WTC11 (cell line): Measurements from ENCODE around the gene HPSE2. TPM values are rescaled to one million over a fixed set of nuclear protein-coding genes. Genes with fewer than 3 reads are reported as not detected.

ENCODE experiments used
- ATAC-seq: fragments of 200-7000 bp; cut with Tn5 transposase; 2 replicates; pipeline ENCODE4 v1.10.0; 2021; ENCODE audit warnings: mild to moderate bottlenecking, moderate library complexity
- CTCF ChIA-PET: fragments of 300-600 bp; sonication (Branson Sonifier 250); formaldehyde crosslinking; loops from one replicate; lab custom pipeline; 2021; ENCODE audit warnings: antibody characterized with exemption; lab: Charles Lee
- POLR2A ChIA-PET: fragments of 350-600 bp; sonication (Branson Sonifier 250); formaldehyde crosslinking; loops from one replicate; lab custom pipeline; 2021; ENCODE audit warnings: antibody characterized with exemption; lab: Charles Lee
- DNase-seq: peaks from one replicate; pipeline ENCODE4 v3.0.0; 2021; ENCODE audit warnings: low spot score
- H3K27ac Mint-ChIP-seq: 2 replicates; pipeline ENCODE4 v1.8.0; 2021; ENCODE audit warnings: mixed read lengths
- H3K27me3 Mint-ChIP-seq: 2 replicates; pipeline ENCODE4 v1.8.0; 2021; ENCODE audit warnings: low read depth, mild to moderate bottlenecking, moderate library complexity, mixed read lengths
- H3K36me3 Mint-ChIP-seq: 2 replicates; pipeline ENCODE4 v1.8.0; 2021; ENCODE audit warnings: mixed read lengths
- H3K4me1 Mint-ChIP-seq: 2 replicates; pipeline ENCODE4 v1.8.0; 2022; ENCODE audit warnings: mixed read lengths
- H3K4me3 Mint-ChIP-seq: 2 replicates; pipeline ENCODE4 v1.8.0; 2021; ENCODE audit warnings: mild to moderate bottlenecking, moderate library complexity, mixed read lengths
- H3K9me3 Mint-ChIP-seq: 2 replicates; pipeline ENCODE4 v1.8.0; 2021; ENCODE audit warnings: mixed read lengths
- CREB1 ChIP-seq: sonication (generic); formaldehyde crosslinking; IDR thresholded peaks from 2 replicates; pipeline ENCODE4 v1.8.0; 2023; ENCODE audit warnings: mild to moderate bottlenecking, missing genetic modification reagents
- ETV6 ChIP-seq: sonication (generic); formaldehyde crosslinking; IDR thresholded peaks from 2 replicates; pipeline ENCODE4 v1.8.1; 2022; ENCODE audit warnings: mild to moderate bottlenecking, missing genetic modification reagents
- GTF2I ChIP-seq: fragments of 250-450 bp; sonication (Bioruptor Pico); conservative IDR thresholded peaks from 2 replicates; pipeline ENCODE4 v1.4.0; 2021; ENCODE audit warnings: mild to moderate bottlenecking
- MXD4 ChIP-seq: fragments of 250-450 bp; sonication (Bioruptor Pico); IDR thresholded peaks from 2 replicates; pipeline ENCODE4 v1.8.0; 2021; ENCODE audit warnings: mild to moderate bottlenecking, moderate library complexity, borderline replicate concordance
- SMAD4 ChIP-seq: sonication (generic); formaldehyde crosslinking; IDR thresholded peaks from 2 replicates; pipeline ENCODE4 v1.8.0; 2022; ENCODE audit warnings: mild to moderate bottlenecking, missing genetic modification reagents
- SOX15 ChIP-seq: fragments of 250-450 bp; sonication (Bioruptor Pico); IDR thresholded peaks from 2 replicates; pipeline ENCODE4 v1.9.0; 2021; ENCODE audit warnings: mild to moderate bottlenecking
- ZNF317 ChIP-seq: sonication (generic); formaldehyde crosslinking; IDR thresholded peaks from 2 replicates; pipeline ENCODE4 v1.8.1; 2023; ENCODE audit warnings: low read depth, mild to moderate bottlenecking, moderate library complexity, missing genetic modification reagents, borderline replicate concordance
- total RNA-seq: library from RNA; stranded (reverse); gene quantifications from 3 replicates; pipeline ENCODE4 v1.2.3, GENCODE V29; 2021
- TF ChIP-seq, protein P1 (sequence below): fragments of 250-450 bp; sonication (Bioruptor Pico); IDR thresholded peaks from 2 replicates; pipeline ENCODE4 v1.9.0; 2021; ENCODE audit warnings: mild to moderate bottlenecking
- TF ChIP-seq, protein P2 (sequence below): sonication (generic); formaldehyde crosslinking; IDR thresholded peaks from 2 replicates; pipeline ENCODE4 v1.8.1; 2023; ENCODE audit warnings: mild to moderate bottlenecking, moderate library complexity, missing genetic modification reagents
- TF ChIP-seq, protein P3 (sequence below): sonication (generic); formaldehyde crosslinking; conservative IDR thresholded peaks from 2 replicates; pipeline ENCODE4 v1.8.1; 2023; ENCODE audit warnings: mild to moderate bottlenecking, low read depth, missing genetic modification reagents, moderate library complexity
- TF ChIP-seq, protein P4 (sequence below): sonication (generic); formaldehyde crosslinking; IDR thresholded peaks from 2 replicates; pipeline ENCODE4 v1.8.1; 2023; ENCODE audit warnings: mild to moderate bottlenecking, missing genetic modification reagents, moderate library complexity
- TF ChIP-seq, protein P5 (sequence below): fragments of 200-600 bp; IDR thresholded peaks from 2 replicates; pipeline ENCODE4 v1.8.0; 2022; ENCODE audit warnings: antibody characterized with exemption
- TF ChIP-seq, protein P6 (sequence below): sonication (generic); formaldehyde crosslinking; IDR thresholded peaks from 2 replicates; pipeline ENCODE4 v1.8.0; 2023; ENCODE audit warnings: missing genetic modification reagents
- TF ChIP-seq, protein P7 (sequence below): sonication (generic); formaldehyde crosslinking; IDR thresholded peaks from 2 replicates; pipeline ENCODE4 v1.8.1; 2022; ENCODE audit warnings: mild to moderate bottlenecking, missing genetic modification reagents, moderate library complexity, borderline replicate concordance
- TF ChIP-seq, protein P8 (sequence below): sonication (generic); formaldehyde crosslinking; IDR thresholded peaks from 2 replicates; pipeline ENCODE4 v1.8.0; 2023; ENCODE audit warnings: missing genetic modification reagents, mild to moderate bottlenecking, borderline replicate concordance
- TF ChIP-seq, protein P9 (sequence below): sonication (generic); formaldehyde crosslinking; IDR thresholded peaks from 2 replicates; pipeline ENCODE4 v1.8.1; 2022; ENCODE audit warnings: low read depth, mild to moderate bottlenecking, moderate library complexity, missing genetic modification reagents, borderline replicate concordance

The HPSE2 gene
- total RNA-seq, 1 experiment from 2014 or later = 0.66 TPM

DNA sequence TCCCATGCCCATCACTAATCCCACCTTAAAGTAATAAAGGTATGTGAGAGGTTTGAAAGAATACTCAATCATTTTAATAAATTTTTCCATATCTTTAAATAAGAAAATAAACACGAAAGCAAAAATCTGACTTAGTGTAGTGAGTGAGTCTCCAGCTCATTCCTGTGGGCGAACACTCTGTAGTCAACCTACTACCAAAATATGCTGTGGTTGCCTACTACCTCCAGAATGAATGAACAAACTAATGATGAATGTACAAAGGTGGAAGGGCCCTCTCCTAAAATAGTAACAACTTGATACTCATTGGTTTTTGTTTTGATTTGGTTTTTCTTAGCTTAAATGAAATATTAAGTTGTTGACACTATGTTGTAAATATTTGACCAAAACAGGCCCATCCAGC is 593.4 kb downstream of the HPSE2 start:
- ChIA-PET CTCF (no interaction called here), POLR2A (no interaction called here)

DNA sequence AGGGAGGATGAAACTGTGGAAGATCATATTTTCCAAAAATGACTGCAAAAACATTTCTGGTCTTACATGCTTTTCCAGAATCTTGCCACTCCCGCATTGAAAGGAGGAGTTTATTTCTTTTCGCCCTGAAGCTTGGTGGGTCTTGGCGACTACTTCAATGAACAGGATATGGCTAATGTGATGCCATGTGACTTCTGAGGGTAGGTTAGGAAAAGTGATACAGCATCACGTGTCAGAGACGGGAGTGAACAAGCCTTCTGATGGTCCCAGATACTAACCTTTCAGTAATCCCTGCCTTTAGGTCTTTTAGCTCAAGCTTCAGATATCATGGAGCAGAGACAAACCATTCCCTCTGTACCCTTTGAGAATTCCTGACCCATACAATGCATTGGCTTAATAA is 596.7 kb downstream of the HPSE2 start:
- no peak for ATAC-seq
- no peak for DNase-seq
- ChIA-PET CTCF (no interaction called here), POLR2A (no interaction called here)
- Mint-ChIP-seq H3K27me3 (no peaks in the 10 kb centered on the region), H3K9me3 (no peaks in the 10 kb centered on the region), H3K36me3 (no peaks in the 10 kb centered on the region), H3K4me1 (peaks cover 12% of the 10 kb centered on the region), H3K4me3 (no peak overlapping the region), H3K27ac (no peak overlapping the region)
- TF ChIP-seq ETV6 (CRISPR knock-in tag) (no peak), SOX15 (no peak), SMAD4 (no peak)
- TF ChIP-seq, protein P1, sequence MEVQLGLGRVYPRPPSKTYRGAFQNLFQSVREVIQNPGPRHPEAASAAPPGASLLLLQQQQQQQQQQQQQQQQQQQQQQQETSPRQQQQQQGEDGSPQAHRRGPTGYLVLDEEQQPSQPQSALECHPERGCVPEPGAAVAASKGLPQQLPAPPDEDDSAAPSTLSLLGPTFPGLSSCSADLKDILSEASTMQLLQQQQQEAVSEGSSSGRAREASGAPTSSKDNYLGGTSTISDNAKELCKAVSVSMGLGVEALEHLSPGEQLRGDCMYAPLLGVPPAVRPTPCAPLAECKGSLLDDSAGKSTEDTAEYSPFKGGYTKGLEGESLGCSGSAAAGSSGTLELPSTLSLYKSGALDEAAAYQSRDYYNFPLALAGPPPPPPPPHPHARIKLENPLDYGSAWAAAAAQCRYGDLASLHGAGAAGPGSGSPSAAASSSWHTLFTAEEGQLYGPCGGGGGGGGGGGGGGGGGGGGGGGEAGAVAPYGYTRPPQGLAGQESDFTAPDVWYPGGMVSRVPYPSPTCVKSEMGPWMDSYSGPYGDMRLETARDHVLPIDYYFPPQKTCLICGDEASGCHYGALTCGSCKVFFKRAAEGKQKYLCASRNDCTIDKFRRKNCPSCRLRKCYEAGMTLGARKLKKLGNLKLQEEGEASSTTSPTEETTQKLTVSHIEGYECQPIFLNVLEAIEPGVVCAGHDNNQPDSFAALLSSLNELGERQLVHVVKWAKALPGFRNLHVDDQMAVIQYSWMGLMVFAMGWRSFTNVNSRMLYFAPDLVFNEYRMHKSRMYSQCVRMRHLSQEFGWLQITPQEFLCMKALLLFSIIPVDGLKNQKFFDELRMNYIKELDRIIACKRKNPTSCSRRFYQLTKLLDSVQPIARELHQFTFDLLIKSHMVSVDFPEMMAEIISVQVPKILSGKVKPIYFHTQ = no peak
- TF ChIP-seq, protein P2, sequence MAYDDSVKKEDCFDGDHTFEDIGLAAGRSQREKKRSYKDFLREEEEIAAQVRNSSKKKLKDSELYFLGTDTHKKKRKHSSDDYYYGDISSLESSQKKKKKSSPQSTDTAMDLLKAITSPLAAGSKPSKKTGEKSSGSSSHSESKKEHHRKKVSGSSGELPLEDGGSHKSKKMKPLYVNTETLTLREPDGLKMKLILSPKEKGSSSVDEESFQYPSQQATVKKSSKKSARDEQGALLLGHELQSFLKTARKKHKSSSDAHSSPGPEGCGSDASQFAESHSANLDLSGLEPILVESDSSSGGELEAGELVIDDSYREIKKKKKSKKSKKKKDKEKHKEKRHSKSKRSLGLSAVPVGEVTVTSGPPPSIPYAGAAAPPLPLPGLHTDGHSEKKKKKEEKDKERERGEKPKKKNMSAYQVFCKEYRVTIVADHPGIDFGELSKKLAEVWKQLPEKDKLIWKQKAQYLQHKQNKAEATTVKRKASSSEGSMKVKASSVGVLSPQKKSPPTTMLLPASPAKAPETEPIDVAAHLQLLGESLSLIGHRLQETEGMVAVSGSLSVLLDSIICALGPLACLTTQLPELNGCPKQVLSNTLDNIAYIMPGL (CRISPR knock-in tag) = no peak
- TF ChIP-seq, protein P3, sequence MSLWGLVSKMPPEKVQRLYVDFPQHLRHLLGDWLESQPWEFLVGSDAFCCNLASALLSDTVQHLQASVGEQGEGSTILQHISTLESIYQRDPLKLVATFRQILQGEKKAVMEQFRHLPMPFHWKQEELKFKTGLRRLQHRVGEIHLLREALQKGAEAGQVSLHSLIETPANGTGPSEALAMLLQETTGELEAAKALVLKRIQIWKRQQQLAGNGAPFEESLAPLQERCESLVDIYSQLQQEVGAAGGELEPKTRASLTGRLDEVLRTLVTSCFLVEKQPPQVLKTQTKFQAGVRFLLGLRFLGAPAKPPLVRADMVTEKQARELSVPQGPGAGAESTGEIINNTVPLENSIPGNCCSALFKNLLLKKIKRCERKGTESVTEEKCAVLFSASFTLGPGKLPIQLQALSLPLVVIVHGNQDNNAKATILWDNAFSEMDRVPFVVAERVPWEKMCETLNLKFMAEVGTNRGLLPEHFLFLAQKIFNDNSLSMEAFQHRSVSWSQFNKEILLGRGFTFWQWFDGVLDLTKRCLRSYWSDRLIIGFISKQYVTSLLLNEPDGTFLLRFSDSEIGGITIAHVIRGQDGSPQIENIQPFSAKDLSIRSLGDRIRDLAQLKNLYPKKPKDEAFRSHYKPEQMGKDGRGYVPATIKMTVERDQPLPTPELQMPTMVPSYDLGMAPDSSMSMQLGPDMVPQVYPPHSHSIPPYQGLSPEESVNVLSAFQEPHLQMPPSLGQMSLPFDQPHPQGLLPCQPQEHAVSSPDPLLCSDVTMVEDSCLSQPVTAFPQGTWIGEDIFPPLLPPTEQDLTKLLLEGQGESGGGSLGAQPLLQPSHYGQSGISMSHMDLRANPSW (CRISPR knock-in tag) = no peak
- TF ChIP-seq, protein P4, sequence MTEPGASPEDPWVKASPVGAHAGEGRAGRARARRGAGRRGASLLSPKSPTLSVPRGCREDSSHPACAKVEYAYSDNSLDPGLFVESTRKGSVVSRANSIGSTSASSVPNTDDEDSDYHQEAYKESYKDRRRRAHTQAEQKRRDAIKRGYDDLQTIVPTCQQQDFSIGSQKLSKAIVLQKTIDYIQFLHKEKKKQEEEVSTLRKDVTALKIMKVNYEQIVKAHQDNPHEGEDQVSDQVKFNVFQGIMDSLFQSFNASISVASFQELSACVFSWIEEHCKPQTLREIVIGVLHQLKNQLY (CRISPR knock-in tag) = no peak
- TF ChIP-seq, protein P5, sequence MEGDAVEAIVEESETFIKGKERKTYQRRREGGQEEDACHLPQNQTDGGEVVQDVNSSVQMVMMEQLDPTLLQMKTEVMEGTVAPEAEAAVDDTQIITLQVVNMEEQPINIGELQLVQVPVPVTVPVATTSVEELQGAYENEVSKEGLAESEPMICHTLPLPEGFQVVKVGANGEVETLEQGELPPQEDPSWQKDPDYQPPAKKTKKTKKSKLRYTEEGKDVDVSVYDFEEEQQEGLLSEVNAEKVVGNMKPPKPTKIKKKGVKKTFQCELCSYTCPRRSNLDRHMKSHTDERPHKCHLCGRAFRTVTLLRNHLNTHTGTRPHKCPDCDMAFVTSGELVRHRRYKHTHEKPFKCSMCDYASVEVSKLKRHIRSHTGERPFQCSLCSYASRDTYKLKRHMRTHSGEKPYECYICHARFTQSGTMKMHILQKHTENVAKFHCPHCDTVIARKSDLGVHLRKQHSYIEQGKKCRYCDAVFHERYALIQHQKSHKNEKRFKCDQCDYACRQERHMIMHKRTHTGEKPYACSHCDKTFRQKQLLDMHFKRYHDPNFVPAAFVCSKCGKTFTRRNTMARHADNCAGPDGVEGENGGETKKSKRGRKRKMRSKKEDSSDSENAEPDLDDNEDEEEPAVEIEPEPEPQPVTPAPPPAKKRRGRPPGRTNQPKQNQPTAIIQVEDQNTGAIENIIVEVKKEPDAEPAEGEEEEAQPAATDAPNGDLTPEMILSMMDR = no peak

More for the DNA sequence above, 593.4 kb downstream of the HPSE2 start:
- H3K36me3 Mint-ChIP-seq = no peaks in the 10 kb centered on the region
- H3K27ac Mint-ChIP-seq = no peak overlapping the region
- DNase-seq = no peak
- no peaks in the 10 kb centered on the region for H3K27me3 Mint-ChIP-seq
- H3K4me1 Mint-ChIP-seq = peaks cover 36% of the 10 kb centered on the region
- H3K9me3 Mint-ChIP-seq = no peaks in the 10 kb centered on the region
- no peak for ATAC-seq
- no peak overlapping the region for H3K4me3 Mint-ChIP-seq
- TF ChIP-seq, protein P6, sequence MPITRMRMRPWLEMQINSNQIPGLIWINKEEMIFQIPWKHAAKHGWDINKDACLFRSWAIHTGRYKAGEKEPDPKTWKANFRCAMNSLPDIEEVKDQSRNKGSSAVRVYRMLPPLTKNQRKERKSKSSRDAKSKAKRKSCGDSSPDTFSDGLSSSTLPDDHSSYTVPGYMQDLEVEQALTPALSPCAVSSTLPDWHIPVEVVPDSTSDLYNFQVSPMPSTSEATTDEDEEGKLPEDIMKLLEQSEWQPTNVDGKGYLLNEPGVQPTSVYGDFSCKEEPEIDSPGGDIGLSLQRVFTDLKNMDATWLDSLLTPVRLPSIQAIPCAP (CRISPR knock-in tag) = no peak
- no peak for TF ChIP-seq ZNF317
- TF ChIP-seq, protein P7, sequence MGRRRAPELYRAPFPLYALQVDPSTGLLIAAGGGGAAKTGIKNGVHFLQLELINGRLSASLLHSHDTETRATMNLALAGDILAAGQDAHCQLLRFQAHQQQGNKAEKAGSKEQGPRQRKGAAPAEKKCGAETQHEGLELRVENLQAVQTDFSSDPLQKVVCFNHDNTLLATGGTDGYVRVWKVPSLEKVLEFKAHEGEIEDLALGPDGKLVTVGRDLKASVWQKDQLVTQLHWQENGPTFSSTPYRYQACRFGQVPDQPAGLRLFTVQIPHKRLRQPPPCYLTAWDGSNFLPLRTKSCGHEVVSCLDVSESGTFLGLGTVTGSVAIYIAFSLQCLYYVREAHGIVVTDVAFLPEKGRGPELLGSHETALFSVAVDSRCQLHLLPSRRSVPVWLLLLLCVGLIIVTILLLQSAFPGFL (CRISPR knock-in tag) = no peak
- TF ChIP-seq CREB1 = no peak
- no peak for TF ChIP-seq GTF2I
- TF ChIP-seq, protein P8, sequence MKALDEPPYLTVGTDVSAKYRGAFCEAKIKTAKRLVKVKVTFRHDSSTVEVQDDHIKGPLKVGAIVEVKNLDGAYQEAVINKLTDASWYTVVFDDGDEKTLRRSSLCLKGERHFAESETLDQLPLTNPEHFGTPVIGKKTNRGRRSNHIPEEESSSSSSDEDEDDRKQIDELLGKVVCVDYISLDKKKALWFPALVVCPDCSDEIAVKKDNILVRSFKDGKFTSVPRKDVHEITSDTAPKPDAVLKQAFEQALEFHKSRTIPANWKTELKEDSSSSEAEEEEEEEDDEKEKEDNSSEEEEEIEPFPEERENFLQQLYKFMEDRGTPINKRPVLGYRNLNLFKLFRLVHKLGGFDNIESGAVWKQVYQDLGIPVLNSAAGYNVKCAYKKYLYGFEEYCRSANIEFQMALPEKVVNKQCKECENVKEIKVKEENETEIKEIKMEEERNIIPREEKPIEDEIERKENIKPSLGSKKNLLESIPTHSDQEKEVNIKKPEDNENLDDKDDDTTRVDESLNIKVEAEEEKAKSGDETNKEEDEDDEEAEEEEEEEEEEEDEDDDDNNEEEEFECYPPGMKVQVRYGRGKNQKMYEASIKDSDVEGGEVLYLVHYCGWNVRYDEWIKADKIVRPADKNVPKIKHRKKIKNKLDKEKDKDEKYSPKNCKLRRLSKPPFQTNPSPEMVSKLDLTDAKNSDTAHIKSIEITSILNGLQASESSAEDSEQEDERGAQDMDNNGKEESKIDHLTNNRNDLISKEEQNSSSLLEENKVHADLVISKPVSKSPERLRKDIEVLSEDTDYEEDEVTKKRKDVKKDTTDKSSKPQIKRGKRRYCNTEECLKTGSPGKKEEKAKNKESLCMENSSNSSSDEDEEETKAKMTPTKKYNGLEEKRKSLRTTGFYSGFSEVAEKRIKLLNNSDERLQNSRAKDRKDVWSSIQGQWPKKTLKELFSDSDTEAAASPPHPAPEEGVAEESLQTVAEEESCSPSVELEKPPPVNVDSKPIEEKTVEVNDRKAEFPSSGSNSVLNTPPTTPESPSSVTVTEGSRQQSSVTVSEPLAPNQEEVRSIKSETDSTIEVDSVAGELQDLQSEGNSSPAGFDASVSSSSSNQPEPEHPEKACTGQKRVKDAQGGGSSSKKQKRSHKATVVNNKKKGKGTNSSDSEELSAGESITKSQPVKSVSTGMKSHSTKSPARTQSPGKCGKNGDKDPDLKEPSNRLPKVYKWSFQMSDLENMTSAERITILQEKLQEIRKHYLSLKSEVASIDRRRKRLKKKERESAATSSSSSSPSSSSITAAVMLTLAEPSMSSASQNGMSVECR (CRISPR knock-in tag) = no peak
- no peak for TF ChIP-seq SMAD4
- no peak for TF ChIP-seq MXD4 (CRISPR knock-in tag)
- TF ChIP-seq, protein P9, sequence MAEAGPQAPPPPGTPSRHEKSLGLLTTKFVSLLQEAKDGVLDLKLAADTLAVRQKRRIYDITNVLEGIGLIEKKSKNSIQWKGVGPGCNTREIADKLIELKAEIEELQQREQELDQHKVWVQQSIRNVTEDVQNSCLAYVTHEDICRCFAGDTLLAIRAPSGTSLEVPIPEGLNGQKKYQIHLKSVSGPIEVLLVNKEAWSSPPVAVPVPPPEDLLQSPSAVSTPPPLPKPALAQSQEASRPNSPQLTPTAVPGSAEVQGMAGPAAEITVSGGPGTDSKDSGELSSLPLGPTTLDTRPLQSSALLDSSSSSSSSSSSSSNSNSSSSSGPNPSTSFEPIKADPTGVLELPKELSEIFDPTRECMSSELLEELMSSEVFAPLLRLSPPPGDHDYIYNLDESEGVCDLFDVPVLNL (CRISPR knock-in tag) = no peak
